ENCODE data around the gene PTGS1. TPM values are rescaled to one million over a fixed set of nuclear protein-coding genes. Genes with fewer than 3 reads are reported as not detected.
"Not testable (repeated sequence)": the region's sequence is repeated elsewhere in the genome, so short reads cannot be mapped to it uniquely, and the experiment has no call there.

Gene PTGS1
- total RNA-seq, 1 experiment from 2014 or later: not detected

DNA sequence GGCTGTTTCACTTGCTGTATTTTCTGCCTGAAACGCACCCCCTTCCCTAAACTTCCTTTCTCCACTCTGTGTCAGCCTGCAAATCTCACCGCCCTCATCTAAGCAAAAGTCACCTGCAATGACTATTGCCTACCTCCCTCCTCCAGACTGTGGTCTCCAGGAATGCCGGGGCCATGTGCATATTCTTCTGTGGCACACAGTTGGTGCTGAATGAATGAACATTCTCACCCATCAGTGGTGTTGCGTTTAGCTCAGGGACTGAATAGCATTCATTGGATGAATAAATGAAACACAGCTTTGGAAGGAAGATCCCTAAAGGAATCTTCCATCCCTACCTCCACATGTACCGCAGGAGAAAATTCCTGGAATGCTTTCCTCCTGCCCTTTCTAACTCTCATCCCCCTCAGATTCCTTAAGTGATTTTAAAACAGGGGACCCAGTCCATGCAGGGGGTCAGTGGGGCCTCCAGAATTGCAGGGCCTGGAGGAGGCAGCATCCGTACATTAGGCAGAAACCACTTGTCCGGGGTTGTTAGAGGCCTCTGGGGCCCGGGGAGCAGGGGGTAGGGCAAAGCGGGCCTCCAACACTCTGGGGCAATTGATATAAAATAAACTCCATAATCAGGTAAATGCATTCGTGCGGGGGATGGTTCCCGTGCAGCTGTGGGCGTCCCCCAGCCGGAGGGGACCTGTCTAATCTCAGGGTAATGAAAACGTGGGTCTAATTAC is 28.3 kb upstream of the PTGS1 start:
- in situ Hi-C loops (cut with HindIII; ENCODE audit: low sequenced_read_pairs): no loop called here
- DNase-seq (ENCODE audit: low spot score): peak; percentile 47

DNA sequence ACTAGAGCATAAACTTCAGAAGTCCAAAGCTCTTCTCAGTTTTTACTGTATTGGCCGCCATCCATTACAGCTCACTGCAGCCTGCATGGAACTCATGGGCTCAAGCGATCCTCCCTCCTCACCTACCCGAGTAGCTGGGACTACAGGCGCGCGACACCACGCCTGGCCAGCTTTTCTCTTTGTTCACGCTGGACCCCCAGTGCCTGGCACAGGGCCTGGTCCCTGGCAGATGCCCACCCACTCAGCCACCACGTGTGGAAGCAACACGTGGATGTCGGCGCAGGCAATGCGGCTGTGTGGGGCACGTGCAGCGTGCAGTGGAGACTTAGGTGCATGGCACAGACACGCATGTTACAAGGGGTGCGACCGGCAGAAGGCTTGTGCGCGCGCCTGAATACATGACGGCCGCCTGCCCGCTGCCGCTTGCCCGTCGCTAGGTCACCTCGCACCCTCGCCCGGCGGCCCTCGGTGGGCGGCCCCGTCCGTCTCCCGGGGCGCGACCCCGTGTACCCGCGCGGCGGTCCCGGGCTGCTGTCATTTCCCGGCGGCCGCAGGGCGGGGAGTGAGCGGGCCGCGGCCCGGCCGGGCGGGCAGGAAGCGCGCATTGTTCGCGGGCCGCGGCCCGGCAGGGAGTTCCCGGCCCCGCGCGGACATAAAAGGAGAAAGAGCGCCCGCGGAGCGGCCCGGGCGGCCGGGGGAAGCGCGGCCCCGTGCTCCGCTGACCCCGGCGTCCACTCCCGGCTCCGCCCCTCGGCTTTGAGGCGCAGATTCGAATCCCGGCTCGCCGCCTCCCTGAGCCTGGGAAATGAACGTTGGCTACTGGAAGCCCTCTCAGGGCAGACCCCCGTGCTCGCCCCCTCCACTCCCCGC is 24.1 kb upstream of the PTGS1 start:
- in situ Hi-C loops (cut with HindIII; ENCODE audit: low sequenced_read_pairs): no loop called here
- DNase-seq (ENCODE audit: low spot score): no peak

DNA sequence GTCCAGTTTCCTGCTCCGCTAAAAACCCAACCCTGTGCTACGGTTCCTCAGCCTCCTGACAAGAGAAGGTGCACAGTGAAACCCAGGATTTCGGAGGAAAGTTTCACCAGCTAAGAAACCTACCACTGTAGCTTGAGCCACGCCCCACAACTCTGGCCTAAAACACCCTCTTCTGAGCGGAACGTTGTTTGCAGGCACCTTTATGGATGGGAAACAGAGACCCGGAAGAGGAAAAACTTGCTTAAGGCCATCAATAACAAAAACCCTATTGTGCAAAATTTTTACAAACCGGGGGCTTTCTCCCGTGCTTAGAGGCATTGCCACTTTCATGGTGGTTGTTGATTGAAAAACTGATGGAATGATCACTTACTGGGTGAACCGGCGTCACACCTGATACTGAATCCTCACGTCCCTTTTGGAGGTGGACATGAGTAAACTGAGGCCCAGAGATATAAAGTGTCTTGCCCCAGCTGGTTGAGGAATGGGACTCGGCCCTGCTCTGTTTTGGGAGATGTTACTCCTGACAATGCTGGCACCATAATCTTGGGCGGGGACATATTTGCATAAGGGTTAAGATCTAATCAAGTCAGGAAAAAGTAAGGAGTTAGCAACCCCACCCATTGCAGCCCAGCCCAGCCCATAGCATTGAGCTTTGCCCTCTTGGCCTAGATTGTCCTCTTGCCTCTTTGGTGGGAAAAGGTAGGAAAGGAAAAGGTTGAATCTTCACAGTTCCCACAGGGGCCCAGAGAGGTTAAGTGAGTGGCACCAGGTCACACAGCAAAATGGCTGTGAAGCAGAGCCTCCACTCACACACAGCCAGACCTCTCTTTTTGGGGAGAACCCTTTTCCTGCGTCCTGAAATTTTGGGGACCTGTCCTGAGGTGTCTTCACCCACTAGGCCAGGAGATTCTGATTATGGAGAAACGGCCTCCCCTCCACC is 23.2 kb upstream of the PTGS1 start:
- in situ Hi-C loops (cut with HindIII; ENCODE audit: low sequenced_read_pairs): no loop called here
- DNase-seq (ENCODE audit: low spot score): peak; percentile 33

DNA sequence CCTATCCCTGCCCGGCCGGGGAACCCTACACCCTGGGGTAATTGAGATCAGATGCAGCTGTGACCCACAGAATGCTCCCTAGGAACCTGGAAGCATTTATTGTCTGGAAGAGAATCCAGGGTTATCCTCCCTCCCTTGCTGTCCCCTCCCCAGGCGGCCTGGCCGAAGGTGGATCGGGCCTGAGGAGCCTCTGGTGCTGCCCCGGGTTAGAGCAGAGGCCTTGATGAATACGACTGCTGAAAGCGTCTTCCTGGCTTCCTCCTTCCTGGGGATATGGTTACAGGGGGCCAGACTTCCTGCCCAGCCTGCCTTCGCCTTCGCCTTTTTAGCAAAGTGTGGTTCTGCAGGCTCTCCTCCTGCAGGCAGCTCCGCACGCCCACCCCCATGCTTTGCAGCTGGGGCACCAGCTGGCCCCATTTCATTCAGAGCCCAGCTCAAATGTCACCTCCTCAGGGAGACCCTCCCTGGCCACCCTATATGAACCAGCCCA is 22.5 kb upstream of the PTGS1 start:
- in situ Hi-C loops (cut with HindIII; ENCODE audit: low sequenced_read_pairs): no loop called here
- DNase-seq (ENCODE audit: low spot score): no peak

DNA sequence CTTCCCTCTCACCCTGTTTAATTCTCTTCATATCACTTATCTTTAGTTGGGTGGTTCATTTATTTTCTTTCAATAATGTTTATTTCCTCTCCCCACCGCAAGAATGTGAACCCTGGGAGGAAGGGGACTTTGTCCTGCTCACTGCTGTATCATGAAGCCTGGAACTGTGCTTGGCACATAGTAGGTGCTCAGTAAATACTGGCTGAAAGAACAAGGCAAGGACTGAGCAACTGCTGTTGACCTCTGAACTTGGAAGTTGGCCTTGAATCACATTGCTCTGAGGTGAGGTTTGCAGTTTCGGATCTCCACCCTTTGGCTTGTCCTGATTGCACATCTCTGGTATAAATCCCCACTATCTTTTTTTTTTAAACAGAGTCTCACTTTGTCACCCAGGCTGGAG is 22.0 kb upstream of the PTGS1 start:
- no peak for DNase-seq (ENCODE audit: low spot score)
- in situ Hi-C loops (cut with HindIII; ENCODE audit: low sequenced_read_pairs): no loop called here

DNA sequence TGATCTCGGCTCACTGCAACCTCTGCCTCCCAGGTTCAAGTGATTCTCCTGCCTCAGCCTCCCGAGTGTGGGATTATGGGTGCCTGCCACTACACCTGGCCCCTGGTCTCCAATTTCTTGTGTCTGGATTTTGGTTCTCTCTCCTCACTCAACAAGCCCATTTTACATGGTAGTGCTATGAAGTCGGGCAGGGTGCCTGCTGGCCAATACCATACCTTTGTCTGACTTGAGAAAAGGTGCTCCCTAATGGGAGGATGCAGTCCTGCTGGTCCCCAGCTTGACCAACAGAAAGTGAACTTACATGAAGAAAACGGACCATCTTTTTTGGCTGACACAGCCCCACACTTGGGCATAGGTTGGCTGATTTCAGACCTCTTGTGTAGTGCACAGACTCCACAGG is 21.6 kb upstream of the PTGS1 start:
- in situ Hi-C loops (cut with HindIII; ENCODE audit: low sequenced_read_pairs): no loop called here
- no peak for DNase-seq (ENCODE audit: low spot score)

DNA sequence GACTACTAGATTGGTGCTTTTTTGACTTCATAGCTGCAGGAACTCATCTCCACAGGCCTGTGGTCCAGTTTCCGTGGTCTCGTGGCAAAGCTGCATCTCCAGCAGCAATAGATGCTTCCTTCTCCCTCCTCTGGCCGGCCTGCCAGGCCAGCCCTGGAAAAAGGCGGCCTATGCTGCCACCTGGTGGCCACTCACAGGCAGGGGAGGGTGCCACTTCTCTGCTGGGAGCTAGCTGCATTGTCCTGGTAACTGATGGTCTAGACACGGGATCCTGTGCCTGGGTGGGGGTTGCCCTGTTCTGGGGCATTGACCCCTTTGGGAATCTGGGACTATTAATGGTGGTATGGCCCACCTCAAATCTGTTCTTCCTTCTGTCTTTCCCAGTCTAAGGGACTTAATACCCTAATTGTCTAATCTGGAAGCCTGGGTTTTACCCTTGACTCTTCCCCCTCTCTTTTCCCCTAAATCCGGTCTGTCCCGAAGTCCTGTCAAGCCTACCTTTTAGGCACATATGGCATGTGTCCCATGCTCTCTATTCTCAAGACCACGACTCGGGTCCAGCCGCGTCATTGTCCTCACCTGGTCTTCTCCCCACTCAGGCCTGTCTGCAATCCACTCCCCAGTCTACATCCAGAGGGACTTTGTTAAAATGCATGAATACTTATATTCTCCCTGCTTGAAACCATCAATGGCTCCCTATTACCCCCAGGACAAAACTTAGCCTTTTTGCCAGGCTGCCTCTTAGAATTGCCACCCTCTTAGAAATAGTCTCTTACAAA is 20.1 kb upstream of the PTGS1 start:
- DNase-seq (ENCODE audit: low spot score): peak; percentile 82
- in situ Hi-C loops (cut with HindIII; ENCODE audit: low sequenced_read_pairs): no loop called here

DNA sequence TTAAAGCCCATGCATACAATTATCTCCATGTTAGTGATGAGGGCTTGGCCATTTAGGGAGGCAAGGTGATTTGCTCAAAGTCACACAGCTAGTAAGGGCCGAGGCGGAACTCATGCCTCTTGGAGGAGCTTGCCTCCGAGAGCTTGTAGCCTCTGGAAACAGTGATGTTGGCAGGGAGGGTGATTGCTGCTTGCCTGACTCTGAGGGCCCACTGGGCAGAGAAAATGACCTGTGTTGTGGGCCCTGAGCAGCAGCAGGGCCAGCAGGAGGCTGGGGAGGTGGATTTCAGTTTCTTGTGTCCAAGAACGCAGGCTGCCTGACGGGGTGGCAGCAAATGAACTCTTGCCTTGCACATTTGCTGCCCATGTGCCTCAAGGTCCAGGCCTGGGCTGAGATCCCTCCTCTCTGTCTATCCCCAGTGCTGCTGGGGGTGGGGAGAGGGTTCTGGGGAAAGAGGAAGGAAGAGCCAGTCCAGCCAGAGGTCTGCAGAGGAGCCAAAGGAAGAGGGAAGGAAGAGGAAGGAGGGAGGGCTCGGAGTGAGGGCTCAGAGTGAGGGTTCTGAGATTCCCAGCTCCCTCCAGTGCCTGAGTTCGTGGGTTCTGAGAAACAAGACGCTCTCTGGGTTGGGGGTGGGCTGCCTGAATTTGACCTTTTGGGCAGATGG is 16.2 kb upstream of the PTGS1 start:
- in situ Hi-C loops (cut with HindIII; ENCODE audit: low sequenced_read_pairs): no loop called here
- no peak for DNase-seq (ENCODE audit: low spot score)

DNA sequence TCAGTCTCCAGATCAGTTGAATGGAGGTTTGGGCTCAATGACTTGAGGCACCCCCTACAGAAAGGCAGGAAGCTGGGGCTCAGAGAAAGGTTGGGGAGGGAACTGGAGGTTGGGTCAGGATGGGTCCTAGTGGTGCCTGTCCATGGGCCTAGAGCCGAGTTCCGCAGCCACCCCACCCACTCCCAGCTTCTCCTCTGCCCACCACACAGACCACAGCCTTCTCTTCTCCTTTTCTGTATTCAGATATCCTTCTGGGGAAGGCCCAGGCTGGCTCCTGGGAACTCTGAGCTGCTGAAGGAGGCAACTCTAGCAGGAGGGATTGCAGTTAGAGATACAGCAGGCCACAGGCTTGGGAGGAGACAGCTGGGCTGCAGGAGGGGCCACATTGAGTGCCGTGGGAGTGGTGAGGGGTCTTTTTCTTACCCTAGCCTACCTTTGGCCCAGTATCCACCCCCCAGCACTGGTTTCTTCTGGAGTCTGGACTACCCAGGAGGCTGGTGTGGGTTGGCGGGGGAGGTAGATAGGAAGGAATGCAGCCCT is 15.4 kb upstream of the PTGS1 start:
- DNase-seq (ENCODE audit: low spot score): no peak
- in situ Hi-C loops (cut with HindIII; ENCODE audit: low sequenced_read_pairs): no loop called here

DNA sequence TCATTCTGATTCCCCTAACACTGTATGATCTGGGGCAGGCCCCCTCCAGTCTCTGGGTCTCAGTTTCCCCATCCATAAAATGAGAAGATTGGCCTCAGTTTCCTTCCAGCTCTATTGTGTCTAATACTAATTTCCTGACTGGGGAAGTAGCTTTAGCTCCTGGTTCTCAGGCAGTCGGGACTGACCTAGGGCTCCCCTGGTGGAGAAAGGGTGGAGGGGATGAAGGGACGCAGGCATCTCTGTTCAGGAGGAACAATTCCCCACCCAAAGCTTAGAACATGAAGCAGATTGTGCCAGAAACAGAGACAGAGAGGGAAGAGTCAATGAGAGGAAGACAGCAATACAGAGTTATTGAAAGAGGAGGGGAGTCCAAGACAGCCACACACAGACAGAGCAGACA is 14.2 kb upstream of the PTGS1 start:
- DNase-seq (ENCODE audit: low spot score): no peak
- in situ Hi-C loops (cut with HindIII; ENCODE audit: low sequenced_read_pairs): no loop called here

DNA sequence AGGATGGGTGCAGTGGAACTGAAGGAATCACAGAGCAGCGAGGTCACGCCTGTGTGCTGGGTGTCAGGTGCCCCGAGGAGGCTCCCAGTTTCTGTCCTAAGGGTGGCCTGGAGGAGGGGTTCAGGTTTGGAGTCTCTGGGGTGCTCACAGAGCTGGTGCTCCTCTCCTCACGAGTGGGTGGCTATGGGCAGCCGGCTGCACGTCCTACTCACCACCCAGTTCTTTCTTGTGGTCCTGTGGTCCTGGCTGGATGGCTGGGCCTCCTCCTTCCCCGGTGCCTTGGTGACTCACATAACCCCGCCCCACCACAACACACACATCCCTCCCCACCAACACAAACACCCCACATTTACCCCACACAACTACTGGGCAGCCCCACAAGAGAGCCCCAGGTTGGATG is 9.9 kb upstream of the PTGS1 start:
- no peak for DNase-seq (ENCODE audit: low spot score)
- in situ Hi-C loops (cut with HindIII; ENCODE audit: low sequenced_read_pairs): no loop called here

DNA sequence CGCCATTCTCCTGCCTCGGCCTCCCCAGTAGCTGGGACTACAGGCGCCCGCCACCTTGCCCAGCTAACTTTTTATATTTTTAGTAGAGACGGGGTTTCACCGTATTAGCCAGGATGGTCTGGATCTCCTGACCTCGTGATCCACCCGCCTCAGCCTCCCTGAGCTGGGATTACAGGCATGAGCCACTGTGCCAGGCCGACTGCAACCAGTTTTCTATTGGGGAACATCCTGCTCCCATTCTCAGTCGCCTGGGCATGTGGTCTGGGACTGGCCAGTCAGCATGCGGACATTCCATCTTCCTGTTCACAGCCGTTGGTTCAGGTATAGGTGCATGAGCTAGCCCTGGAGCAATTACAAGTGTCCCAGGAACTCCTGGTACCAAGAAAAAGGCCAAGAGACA is 7.7 kb upstream of the PTGS1 start:
- DNase-seq (ENCODE audit: low spot score); in situ Hi-C loops (cut with HindIII; ENCODE audit: low sequenced_read_pairs): not testable (repeated sequence)

DNA sequence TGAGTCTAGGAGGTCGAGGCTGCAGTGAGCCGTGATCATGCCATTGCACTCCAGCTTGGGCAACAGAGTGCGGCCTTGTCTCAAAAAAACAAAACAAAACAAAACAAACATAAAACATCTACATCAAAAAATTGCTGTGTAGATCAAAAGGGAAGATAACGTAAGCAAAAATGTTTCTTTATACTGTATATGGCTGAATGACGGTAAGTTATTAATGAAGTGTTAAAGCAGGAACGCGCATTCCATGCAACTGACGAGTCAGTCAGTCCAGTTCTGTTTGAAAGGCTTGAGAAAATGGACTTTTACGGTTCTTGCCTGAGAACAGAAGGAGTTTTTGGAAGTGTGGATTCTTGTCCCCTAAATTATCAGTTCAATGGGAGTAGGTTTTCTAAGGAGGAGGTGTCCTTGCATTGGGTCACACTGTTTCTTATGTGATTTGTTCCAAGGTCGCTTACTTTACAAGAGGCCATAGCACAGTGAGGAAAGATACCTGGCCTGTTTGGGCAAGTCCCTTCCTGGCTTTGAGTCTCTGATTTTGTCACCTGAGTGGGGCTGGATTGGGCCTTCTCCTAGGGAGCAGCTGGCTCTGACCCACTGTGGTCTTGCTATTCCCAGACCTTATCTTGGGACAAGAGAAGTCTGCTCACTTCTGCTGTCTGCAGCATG is 6.6 kb upstream of the PTGS1 start:
- in situ Hi-C loops (cut with HindIII; ENCODE audit: low sequenced_read_pairs): no loop called here

DNA sequence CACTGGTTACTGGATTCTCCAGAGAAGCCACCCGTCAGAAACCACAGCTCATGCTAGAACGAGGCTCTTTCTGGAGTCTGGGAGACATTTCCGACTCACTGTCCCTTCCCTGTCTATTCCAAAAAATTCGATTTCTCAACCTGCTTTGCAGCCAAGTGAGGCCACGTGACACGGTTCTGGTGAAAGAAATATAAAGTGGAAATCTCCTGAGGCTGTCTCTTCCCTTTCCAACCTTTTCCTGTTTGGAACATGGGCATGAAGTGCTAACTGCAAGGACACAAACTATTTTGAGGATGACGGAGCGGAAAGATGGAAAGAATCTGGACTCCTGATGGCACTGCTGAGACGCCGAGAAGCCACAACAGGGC is 6.1 kb upstream of the PTGS1 start:
- DNase-seq (ENCODE audit: low spot score): no peak

More for the DNA sequence above, 6.6 kb upstream of the PTGS1 start:
- no peak for DNase-seq (ENCODE audit: low spot score)

DNA sequence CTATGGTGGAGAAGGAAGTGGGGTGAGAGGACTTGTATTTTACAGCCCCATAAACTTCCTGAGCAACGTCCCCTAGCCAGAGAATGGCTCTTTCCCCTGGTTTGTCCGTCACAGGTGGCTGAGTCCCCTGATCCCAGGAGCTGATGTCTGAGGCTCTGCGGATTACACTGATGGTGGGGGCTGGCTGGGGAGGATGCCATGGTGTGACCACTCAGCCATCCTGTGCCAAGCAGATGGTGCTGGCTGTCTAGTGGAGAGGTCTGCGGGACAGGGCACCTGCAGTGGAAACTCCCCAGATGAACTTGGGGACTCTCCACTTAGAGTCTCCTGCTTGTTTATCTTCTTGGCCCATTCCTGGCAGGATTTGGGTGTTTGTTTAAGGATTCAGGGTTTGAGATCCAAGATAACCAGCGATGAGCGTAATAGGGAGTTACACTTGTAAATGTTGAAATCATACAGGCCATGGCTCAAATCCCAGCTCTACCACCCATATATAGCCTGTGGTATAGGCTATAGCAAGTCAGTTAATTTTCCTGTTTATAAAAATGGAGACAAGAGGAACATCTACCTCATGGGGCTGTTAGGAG is 4.7 kb upstream of the PTGS1 start:
- in situ Hi-C loops (cut with HindIII; ENCODE audit: low sequenced_read_pairs): no loop called here
- DNase-seq (ENCODE audit: low spot score): no peak

More for the DNA sequence above, 6.1 kb upstream of the PTGS1 start:
- in situ Hi-C loops (cut with HindIII; ENCODE audit: low sequenced_read_pairs): no loop called here

DNA sequence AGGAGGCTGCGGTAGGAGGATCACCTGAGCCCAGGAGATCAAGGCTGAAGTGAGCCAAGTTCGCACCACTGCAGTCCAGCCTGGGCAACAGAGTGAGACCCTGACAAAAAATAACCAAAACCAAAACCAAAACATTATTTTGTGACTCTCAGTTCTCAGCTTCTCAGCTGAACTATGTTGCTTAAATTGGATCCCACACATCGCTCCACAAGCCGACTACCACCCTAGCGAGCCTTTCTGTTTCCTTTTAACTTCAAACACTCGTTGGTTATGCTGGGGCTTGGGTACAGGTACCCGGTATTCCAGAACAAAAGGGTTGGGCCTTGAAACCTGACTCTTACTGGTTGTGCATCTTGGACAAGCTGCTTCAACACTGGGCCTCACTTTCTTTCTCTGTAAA is 3.8 kb upstream of the PTGS1 start:
- no peak for DNase-seq (ENCODE audit: low spot score)
- in situ Hi-C loops (cut with HindIII; ENCODE audit: low sequenced_read_pairs): no loop called here

DNA sequence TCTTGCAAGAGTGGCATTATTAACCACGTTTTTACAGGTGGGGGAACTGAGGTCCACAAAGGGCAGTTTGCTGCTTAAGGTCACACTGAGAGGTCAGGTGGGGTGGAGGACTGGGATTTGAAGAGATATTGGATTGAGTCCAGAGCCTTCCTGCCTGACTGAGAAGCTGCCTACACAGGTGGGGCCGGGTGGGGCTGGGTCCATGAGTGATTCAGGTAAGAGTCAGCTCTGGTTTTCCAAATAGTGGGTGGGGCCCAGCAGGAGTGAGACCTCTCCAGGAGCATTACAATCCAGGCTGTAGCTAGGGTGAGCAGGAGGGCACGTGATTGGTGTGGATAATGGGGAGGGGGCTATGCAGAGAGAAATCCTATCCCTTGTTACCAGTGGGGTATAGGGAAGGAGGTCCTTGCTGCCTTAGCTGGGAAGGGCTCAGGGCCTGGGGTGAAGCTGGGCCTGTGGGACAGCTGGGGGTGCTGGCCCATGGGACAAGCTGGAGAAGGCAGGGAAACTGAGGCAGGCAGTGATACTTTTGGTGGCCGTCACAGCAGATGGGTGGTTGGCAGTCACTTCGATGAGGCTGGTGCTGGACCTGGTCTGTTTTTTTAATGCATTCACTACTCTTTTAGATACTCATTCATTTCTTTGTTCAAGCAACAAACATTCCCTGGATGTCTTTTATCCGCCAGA is 2.9 kb upstream of the PTGS1 start:
- no peak for DNase-seq (ENCODE audit: low spot score)
- in situ Hi-C loops (cut with HindIII; ENCODE audit: low sequenced_read_pairs): no loop called here
